ENCODE data around the gene CBLL2. TPM values are rescaled to one million over a fixed set of nuclear protein-coding genes. Genes with fewer than 3 reads are reported as not detected.

CBLL2 gene
- total and polyA plus RNA-seq, 9 donors: not detected

- H3K4me3 ChIP-seq: no peak overlapping the region
Measured at GRCh38 chrX:22300130-22300529, 27.4 kb downstream of the CBLL2 start.

GRCh38 chrX:22310779-22311178, 38.1 kb downstream of the CBLL2 start:
- TF ChIP-seq POLR2A (IDR thresholded peaks at IDR 0.05) (no peak), CTCF (IDR thresholded peaks at IDR 0.05) (no peak), EP300 (IDR thresholded peaks at IDR 0.05) (no peak)
- Histone ChIP-seq H3K4me1 (ENCODE audit: insufficient read depth) (no peaks in the 10 kb centered on the region), H3K27me3 (no peaks in the 10 kb centered on the region), H3K9me3 (no peaks in the 10 kb centered on the region), H3K4me3 (no peak overlapping the region), H3K27ac (no peak overlapping the region), H3K36me3 (no peaks in the 10 kb centered on the region)
- DNase-seq: no peak
- WGBS, 3 donors: 32 to 39% (median 34%) methylated on average over 3 of the region's 3 CpGs
- intact Hi-C loops (cut with DNase I): no loop called here

More at GRCh38 chrX:22300130-22300529, 27.4 kb downstream of the CBLL2 start:
- intact Hi-C loops (cut with DNase I): no loop called here
- no peak for DNase-seq
- Histone ChIP-seq H3K27ac (no peak overlapping the region), H3K27me3 (no peaks in the 10 kb centered on the region), H3K36me3 (no peaks in the 10 kb centered on the region), H3K9me3 (no peaks in the 10 kb centered on the region), H3K4me1 (ENCODE audit: insufficient read depth) (no peaks in the 10 kb centered on the region)
- 14 to 15% (median 14%) methylated on average over 2 of the region's 2 CpGs for WGBS, 3 donors
- no peak for TF ChIP-seq EP300 (IDR thresholded peaks at IDR 0.05)
- no peak for TF ChIP-seq POLR2A (IDR thresholded peaks at IDR 0.05)
- TF ChIP-seq CTCF (IDR thresholded peaks at IDR 0.05): no peak

GRCh38 chrX:22313766-22314165, 41.1 kb downstream of the CBLL2 start:
- DNase-seq: no peak
- H3K4me1 ChIP-seq (ENCODE audit: insufficient read depth): no peaks in the 10 kb centered on the region
- H3K27ac ChIP-seq: no peak overlapping the region
- no peaks in the 10 kb centered on the region for H3K36me3 ChIP-seq
- TF ChIP-seq POLR2A (IDR thresholded peaks at IDR 0.05): no peak
- intact Hi-C loops (cut with DNase I): no loop called here
- H3K27me3 ChIP-seq: no peaks in the 10 kb centered on the region
- WGBS, 3 donors: 59 to 76% (median 64%) methylated on average over 3 of the region's 3 CpGs
- no peak overlapping the region for H3K4me3 ChIP-seq
- no peaks in the 10 kb centered on the region for H3K9me3 ChIP-seq

GRCh38 chrX:22314211-22314610, 41.5 kb downstream of the CBLL2 start:
- Histone ChIP-seq H3K27me3 (no peaks in the 10 kb centered on the region), H3K9me3 (no peaks in the 10 kb centered on the region), H3K36me3 (no peaks in the 10 kb centered on the region), H3K27ac (no peak overlapping the region), H3K4me3 (no peak overlapping the region), H3K4me1 (ENCODE audit: insufficient read depth) (no peaks in the 10 kb centered on the region)
- DNase-seq: no peak
- intact Hi-C loops (cut with DNase I): no loop called here
- 56 to 62% (median 61%) methylated on average over 5 of the region's 5 CpGs for WGBS, 3 donors
- TF ChIP-seq CTCF (IDR thresholded peaks at IDR 0.05) (no peak), EP300 (IDR thresholded peaks at IDR 0.05) (no peak), POLR2A (IDR thresholded peaks at IDR 0.05) (no peak)

- no peak overlapping the region for H3K27ac ChIP-seq
- DNase-seq: no peak
- no peaks in the 10 kb centered on the region for H3K27me3 ChIP-seq
- no peaks in the 10 kb centered on the region for H3K36me3 ChIP-seq
- TF ChIP-seq POLR2A (IDR thresholded peaks at IDR 0.05) (no peak), EP300 (IDR thresholded peaks at IDR 0.05) (no peak), CTCF (IDR thresholded peaks at IDR 0.05) (no peak)
- H3K4me3 ChIP-seq: no peak overlapping the region
- no peaks in the 10 kb centered on the region for H3K9me3 ChIP-seq
- intact Hi-C loops (cut with DNase I): no loop called here
- WGBS, 3 donors: 21 to 27% (median 25%) methylated on average over 2 of the region's 2 CpGs
- H3K4me1 ChIP-seq (ENCODE audit: insufficient read depth): no peaks in the 10 kb centered on the region
Measured at GRCh38 chrX:22314692-22315091, 42.0 kb downstream of the CBLL2 start.

Data from ovary (tissue), 9 donors.